H9 (cell line): ENCODE measurements around the gene EHF. TPM values are rescaled to one million over a fixed set of nuclear protein-coding genes. Genes with fewer than 3 reads are reported as not detected.

Source experiments
- DNase-seq: peaks from one replicate; pipeline ENCODE4 v3.0.0-alpha.2; 2017
- H2AFZ ChIP-seq: one replicate; pipeline ENCODE4 v1.6.1; 2013; ENCODE audit warnings: mild to moderate bottlenecking, low read length, control low read depth, moderate library complexity
- H2AK5ac ChIP-seq: 2 replicates; pipeline ENCODE4 v1.6.1; 2013; ENCODE audit warnings: low read length, control low read depth, mixed read lengths; ENCODE audit not compliant: insufficient read length
- H2BK120ac ChIP-seq: one replicate; pipeline ENCODE4 v1.6.1; 2013; ENCODE audit warnings: low read depth, mild to moderate bottlenecking, low read length, control low read depth, inconsistent platforms; ENCODE audit not compliant: poor library complexity, severe bottlenecking
- H2BK12ac ChIP-seq: 2 replicates; pipeline ENCODE4 v1.6.1; 2013; ENCODE audit warnings: low read length, control low read depth, mixed read lengths, low read depth; ENCODE audit not compliant: insufficient read length
- H2BK15ac ChIP-seq: 2 replicates; pipeline ENCODE4 v1.6.1; 2013; ENCODE audit warnings: low read depth, low read length, control low read depth
- H2BK20ac ChIP-seq: one replicate; pipeline ENCODE4 v1.6.1; 2013; ENCODE audit warnings: low read depth, mild to moderate bottlenecking, low read length, control low read depth, inconsistent platforms; ENCODE audit not compliant: poor library complexity, severe bottlenecking
- H2BK5ac ChIP-seq: 2 replicates; pipeline ENCODE4 v1.6.1; 2013; ENCODE audit warnings: low read length, control low read depth, mixed read lengths; ENCODE audit not compliant: insufficient read length
- H3K14ac ChIP-seq: 2 replicates; pipeline ENCODE4 v1.6.1; 2013; ENCODE audit warnings: low read length, control low read depth; ENCODE audit not compliant: insufficient read depth
- H3K18ac ChIP-seq: 2 replicates; pipeline ENCODE4 v1.6.1; 2013; ENCODE audit warnings: low read depth, mild to moderate bottlenecking, mixed read lengths, low read length, control low read depth; ENCODE audit not compliant: insufficient read length
- H3K23ac ChIP-seq: 2 replicates; pipeline ENCODE4 v1.6.1; 2013; ENCODE audit warnings: low read length, control low read depth, mixed read lengths, low read depth; ENCODE audit not compliant: insufficient read length
- H3K23me2 ChIP-seq: 2 replicates; pipeline ENCODE4 v1.6.1; 2013; ENCODE audit warnings: low read depth, mild to moderate bottlenecking, mixed read lengths, low read length, control low read depth; ENCODE audit not compliant: insufficient read length, poor library complexity, severe bottlenecking
- H3K27ac ChIP-seq: 2 replicates; pipeline ENCODE4 v1.5.1; 2013; ENCODE audit warnings: low read length, control low read depth, mixed read lengths, low read depth; ENCODE audit not compliant: insufficient read length
- H3K27me3 ChIP-seq: 2 replicates; pipeline ENCODE4 v1.6.1; 2013; ENCODE audit warnings: low read length, control low read depth, inconsistent platforms; ENCODE audit not compliant: insufficient read depth
- H3K4ac ChIP-seq: 2 replicates; pipeline ENCODE4 v1.6.1; 2013; ENCODE audit warnings: low read depth, mild to moderate bottlenecking, control low read depth, inconsistent platforms, low read length, moderate library complexity
- H3K4me1 ChIP-seq: 2 replicates; pipeline ENCODE4 v1.6.1; 2013; ENCODE audit warnings: low read length, control low read depth, inconsistent platforms; ENCODE audit not compliant: insufficient read depth
- H3K4me2 ChIP-seq: 2 replicates; pipeline ENCODE4 v1.6.1; 2013; ENCODE audit warnings: low read length, control low read depth, mixed read lengths; ENCODE audit not compliant: insufficient read length, insufficient read depth
- H3K56ac ChIP-seq: 2 replicates; pipeline ENCODE4 v1.6.1; 2013; ENCODE audit warnings: low read depth, mild to moderate bottlenecking, mixed read lengths, low read length, control low read depth; ENCODE audit not compliant: insufficient read length
- H3K79me1 ChIP-seq: 2 replicates; pipeline ENCODE4 v1.6.1; 2013; ENCODE audit warnings: low read depth, mild to moderate bottlenecking, moderate library complexity, low read length, control low read depth, inconsistent platforms; ENCODE audit not compliant: insufficient read depth, poor library complexity, severe bottlenecking
- H3K79me2 ChIP-seq: 2 replicates; pipeline ENCODE4 v1.6.1; 2013; ENCODE audit warnings: low read length, control low read depth, inconsistent platforms; ENCODE audit not compliant: insufficient read depth
- H3K9ac ChIP-seq: 2 replicates; pipeline ENCODE4 v1.6.1; 2013; ENCODE audit warnings: low read length, control low read depth, mixed read lengths; ENCODE audit not compliant: insufficient read length; ENCODE audit errors: extremely low read depth
- H3K9me3 ChIP-seq: one replicate; pipeline ENCODE4 v1.6.1; 2013; ENCODE audit warnings: low read depth, low read length, inconsistent platforms; ENCODE audit not compliant: control insufficient read depth
- H3T11ph ChIP-seq: one replicate; pipeline ENCODE4 v1.6.1; 2013; ENCODE audit warnings: mild to moderate bottlenecking, low read length, control low read depth, inconsistent platforms
- H4K20me1 ChIP-seq: one replicate; pipeline ENCODE4 v1.6.1; 2013; ENCODE audit not compliant: control insufficient read depth, insufficient read length, insufficient read depth
- H4K5ac ChIP-seq: 2 replicates; pipeline ENCODE4 v1.6.1; 2013; ENCODE audit warnings: low read depth, mild to moderate bottlenecking, mixed read lengths, low read length, control low read depth; ENCODE audit not compliant: insufficient read length
- H4K8ac ChIP-seq: replicated peaks from 2 replicates; pipeline ENCODE4 v1.6.1; 2013; ENCODE audit warnings: low read length, control low read depth, mixed read lengths, low read depth; ENCODE audit not compliant: insufficient read length
- H4K91ac ChIP-seq: 2 replicates; pipeline ENCODE4 v1.6.1; 2013; ENCODE audit warnings: low read depth, mild to moderate bottlenecking, moderate library complexity, mixed read lengths, low read length, control low read depth; ENCODE audit not compliant: insufficient read length
- H3K27ac Mint-ChIP-seq, 3 experiments: 2 replicates in 2 of 3; 3 replicates in 1 of 3; pipeline ENCODE4 v1.8.0; 2020 to 2021; ENCODE audit warnings: mixed read lengths in 3 of 3, mild to moderate bottlenecking in 1 of 3, moderate library complexity in 1 of 3
- H3K27me3 Mint-ChIP-seq: 2 replicates; pipeline ENCODE4 v1.8.0; 2021; ENCODE audit warnings: low read depth, mild to moderate bottlenecking, moderate library complexity, mixed read lengths
- H3K36me3 Mint-ChIP-seq, 3 experiments: 2 replicates in 2 of 3; 3 replicates in 1 of 3; pipeline ENCODE4 v1.8.0; 2020 to 2021; ENCODE audit warnings: low read depth in 3 of 3, mixed read lengths in 3 of 3; ENCODE audit not compliant: insufficient read depth in 1 of 3
- H3K4me1 Mint-ChIP-seq, 2 experiments: 2 replicates each; pipeline ENCODE4 v1.8.0; 2020; ENCODE audit warnings: mixed read lengths in 2 of 2
- H3K4me3 Mint-ChIP-seq, 2 experiments: 2 replicates in 1 of 2; 3 replicates in 1 of 2; pipeline ENCODE4 v1.8.0; 2020 to 2021; ENCODE audit warnings: mild to moderate bottlenecking in 2 of 2, mixed read lengths in 2 of 2, moderate library complexity in 1 of 2
- H3K9me3 Mint-ChIP-seq, 2 experiments: 2 replicates in 1 of 2; 3 replicates in 1 of 2; pipeline ENCODE4 v1.8.0; 2020; ENCODE audit warnings: mild to moderate bottlenecking in 2 of 2, mixed read lengths in 2 of 2, moderate library complexity in 1 of 2
- CTCF ChIP-seq: fragments of 200-600 bp; sonication (generic); conservative IDR thresholded peaks from 3 replicates; pipeline ENCODE4 v1.8.0; 2021; ENCODE audit warnings: antibody characterized with exemption, mild to moderate bottlenecking
- WGBS: extraction: QIAGEN DNeasy Blood & Tissue Kit; methylation state at CpG from one replicate; pipeline ENCODE4 v1.1.7; 2013; ENCODE audit warnings: missing lambda C conversion rate, low lambda C conversion rate, mixed read lengths; ENCODE audit not compliant: insufficient read length; ENCODE audit errors: extremely low coverage; 5-methylcytosine and 5-hydroxymethylcytosine counted together
- total RNA-seq: library from RNA; stranded (reverse); gene quantifications from 2 replicates; pipeline ENCODE4 v1.2.1, GENCODE V29; 2021

EHF gene
- total RNA-seq, 1 experiment from 2014 or later = not detected

GRCh38 chr11:34604145-34604544 lies 16.7 kb upstream of the EHF start:
- no peak overlapping the region for H3K27ac Mint-ChIP-seq

More at GRCh38 chr11:34604145-34604544, 16.7 kb upstream of the EHF start:
- Histone ChIP-seq H3K14ac (no peak overlapping the region), H3K9ac (no peak overlapping the region), H3K56ac (no peak overlapping the region), H4K8ac (no peak overlapping the region), H2BK12ac (no peak overlapping the region), H3K23me2 (no peaks in the 10 kb centered on the region), H3K27me3 (no peaks in the 10 kb centered on the region), H4K91ac (no peak overlapping the region), H4K20me1 (no peaks in the 10 kb centered on the region), H2BK5ac (no peak overlapping the region), H3K23ac (no peak overlapping the region), H2BK20ac (no peak overlapping the region), H3K18ac (no peak overlapping the region), H3K9me3 (no peaks in the 10 kb centered on the region), H4K5ac (no peak overlapping the region), H3K4me2 (no peak overlapping the region), H3K27ac (no peak overlapping the region), H2BK15ac (no peak overlapping the region), H2BK120ac (no peak overlapping the region), H3K79me2 (no peaks in the 10 kb centered on the region), H3K4me1 (no peaks in the 10 kb centered on the region), H2AK5ac (no peak overlapping the region), H3K4ac (no peak overlapping the region), H3K79me1 (no peaks in the 10 kb centered on the region), H2AFZ (no peak overlapping the region), H3T11ph (no peak overlapping the region)
- Mint-ChIP-seq H3K27me3 (peaks cover 1% of the 10 kb centered on the region; the same call in 1 of the 2 replicates), H3K4me3 (no peak overlapping the region), H3K36me3 (no peaks in the 10 kb centered on the region), H3K4me1 (peaks cover 0 to 4% of the 10 kb centered on the region in 2 experiments; a peak in 3 of 4 replicates), H3K9me3 (no peaks in the 10 kb centered on the region)
- WGBS = no CpG with 5 or more reads among the region's 2 CpGs
- no peak for DNase-seq
- no peak for TF ChIP-seq CTCF
